K562 (cell line): ENCODE results near the gene SUPT3H. TPM values are rescaled to one million over a fixed set of nuclear protein-coding genes. Genes with fewer than 3 reads are reported as not detected.

Experiments used
- ATAC-seq: fragments of 200-7000 bp; cut with Tn5 transposase; 3 replicates; pipeline ENCODE4 v1.9.1; 2020; ENCODE audit warnings: moderate library complexity
- BruUV-seq: library from RNA; stranded (reverse); fragments of 400-500 nt; replicated peaks from 2 replicates; lab custom pipeline; 2021; lab: Mats Ljungman, UMichigan
- CTCF ChIA-PET: fragments of 300-600 bp; formaldehyde crosslinking; extraction: SDS; loops from one replicate; lab custom pipeline; 2021; ENCODE audit warnings: low intra/inter-chr PET ratio; lab: Yijun Ruan, JAX
- POLR2A ChIA-PET: fragments of 300-600, 350-650 bp; sonication (Branson Sonifier 250); formaldehyde crosslinking; extraction: SDS; loops from one replicate; lab custom pipeline; 2021; ENCODE audit warnings: antibody characterized with exemption, inconsistent platforms; lab: Yijun Ruan, JAX
- DNase-seq, 4 experiments: peaks; one replicate each; pipeline versions ENCODE4 v3.0.0 to v3.0.0-alpha.2; 2011 to 2018; ENCODE audit warnings: low spot score in 3 of 4, mixed read lengths in 3 of 4; ENCODE audit errors: extremely low read depth in 1 of 4
- FAIRE-seq: peaks from 2 replicates; lab custom pipeline; 2011; peaks lifted over from hg19 to GRCh38; lab: Jason Lieb, UNC
- H2AFZ ChIP-seq: 2 replicates; pipeline ENCODE4 v1.6.0; 2011; ENCODE audit warnings: low read depth, low read length, control low read depth, inconsistent platforms
- H3K27ac ChIP-seq: fragments of 200-600 bp; 3 replicates; pipeline ENCODE4 v1.8.0; 2011; ENCODE audit warnings: low read depth, mild to moderate bottlenecking, control low read depth, inconsistent platforms, low read length, moderate library complexity, mixed read lengths; ENCODE audit errors: extremely low read depth
- H3K27me3 ChIP-seq, 2 experiments: fragments of 300-600 bp in 1 of 2; 2 replicates in 1 of 2; 3 replicates in 1 of 2; pipeline versions ENCODE4 v1.6.0 to v1.8.0; 2011; ENCODE audit warnings: inconsistent platforms in 2 of 2, low read length in 2 of 2, mild to moderate bottlenecking in 1 of 2, mixed read lengths in 1 of 2, moderate library complexity in 1 of 2; ENCODE audit not compliant: control insufficient read depth in 2 of 2, insufficient read depth in 2 of 2
- H3K36me3 ChIP-seq: fragments of 300-600 bp; 3 replicates; pipeline ENCODE4 v1.8.0; 2011; ENCODE audit warnings: mild to moderate bottlenecking, low read length, inconsistent platforms; ENCODE audit not compliant: control insufficient read depth, insufficient read depth
- H3K4me1 ChIP-seq, 2 experiments: fragments of 200-600 bp in 1 of 2; replicated peaks in 1 of 2; 2 replicates in 1 of 2; 3 replicates in 1 of 2; pipeline versions ENCODE4 v1.5.1 to v1.8.0; 2011; ENCODE audit warnings: inconsistent platforms in 2 of 2, low read length in 2 of 2, mild to moderate bottlenecking in 1 of 2, mixed read lengths in 1 of 2, moderate library complexity in 1 of 2; ENCODE audit not compliant: control insufficient read depth in 2 of 2, insufficient read depth in 2 of 2
- H3K4me2 ChIP-seq: 2 replicates; pipeline ENCODE4 v1.6.1; 2011; ENCODE audit warnings: low read length, control low read depth, inconsistent platforms, mixed read lengths; ENCODE audit not compliant: insufficient read depth
- H3K4me3 ChIP-seq: fragments of 200-600 bp; sonication (generic), shearing (Covaris generic); 2 replicates; pipeline ENCODE4 v1.5.1; 2016; ENCODE audit warnings: control low read depth, inconsistent platforms
- H3K79me2 ChIP-seq: fragments of 200-600 bp; 3 replicates; pipeline ENCODE4 v1.8.0; 2011; ENCODE audit warnings: low read length, inconsistent platforms; ENCODE audit not compliant: control insufficient read depth, insufficient read depth
- H3K9ac ChIP-seq, 2 experiments: 2 replicates each; pipeline versions ENCODE4 v1.6.0 to v1.6.1; 2011; ENCODE audit warnings: low read depth in 2 of 2, low read length in 2 of 2, control low read depth in 1 of 2, inconsistent platforms in 1 of 2, mild to moderate bottlenecking in 1 of 2, mixed read lengths in 1 of 2; ENCODE audit not compliant: insufficient read depth in 1 of 2
- H3K9me1 ChIP-seq: one replicate; pipeline ENCODE4 v1.6.0; 2011; ENCODE audit warnings: inconsistent platforms, mild to moderate bottlenecking, low read length, moderate library complexity; ENCODE audit not compliant: control insufficient read depth, insufficient read depth
- H3K9me3 ChIP-seq: replicated peaks from 2 replicates; pipeline ENCODE4 v1.5.1; 2011; ENCODE audit warnings: low read depth, low read length, inconsistent platforms; ENCODE audit not compliant: control insufficient read depth, insufficient read depth
- H4K20me1 ChIP-seq: replicated peaks from 2 replicates; pipeline ENCODE4 v1.6.1; 2011; ENCODE audit warnings: low read length, inconsistent platforms, mixed read lengths; ENCODE audit not compliant: control insufficient read depth, insufficient read depth
- BMI1 ChIP-seq: fragments of 150-350 bp; IDR thresholded peaks from 2 replicates; pipeline ENCODE4 v1.6.1; 2014; ENCODE audit warnings: low read length
- CC2D1A ChIP-seq: fragments of 450-650 bp; IDR thresholded peaks from 2 replicates; pipeline ENCODE4 v1.6.1; 2017; ENCODE audit warnings: mild to moderate bottlenecking
- KLF16 ChIP-seq: IDR thresholded peaks from 2 replicates; pipeline ENCODE4 v1.6.1; 2016; ENCODE audit warnings: antibody characterized with exemption
- RBM34 ChIP-seq: fragments of 200-400 bp; formaldehyde crosslinking; IDR thresholded peaks from 2 replicates; pipeline ENCODE4 v1.6.1; 2018; ENCODE audit warnings: low read length, borderline replicate concordance; ENCODE audit not compliant: insufficient read depth
- ZNF764 ChIP-seq: fragments of 250-450 bp; sonication (Bioruptor Pico); IDR thresholded peaks from 2 replicates; pipeline ENCODE4 v1.4.0; 2020; ENCODE audit warnings: low read depth, mild to moderate bottlenecking, moderate library complexity
- ZNF780A ChIP-seq: fragments of 250-450 bp; sonication (Bioruptor Pico); IDR thresholded peaks from 2 replicates; pipeline ENCODE4 v1.5.0; 2021; ENCODE audit warnings: mild to moderate bottlenecking
- WGBS: fragments of 100-300 bp; shearing (Covaris generic); methylation state at CpG from one replicate; pipeline ENCODE4 v1.1.6; 2016; ENCODE audit warnings: low coverage, mixed read lengths; ENCODE audit not compliant: insufficient coverage; ENCODE audit errors: missing lambda C conversion rate; 5-methylcytosine and 5-hydroxymethylcytosine counted together
- in situ Hi-C: fragments of 300-500 bp; cut with MboI; formaldehyde crosslinking; loops from 4 replicates; pipeline ENCODE4 v1.15.0; 2018; ENCODE audit warnings: inconsistent platforms, mixed read lengths
- intact Hi-C: fragments of 100-400 bp; cut with micrococcal nuclease; formaldehyde crosslinking; loops from 2 replicates; pipeline ENCODE4 v1.14.2; 2022
- polyA plus RNA-seq, 8 experiments: library from polyadenylated mRNA; depleted of rRNA in 4 of 8; stranded (reverse) in 5 of 8; unstranded in 3 of 8; fragments of >200 nt; fragmentation: Nextera tagmentation in 2 of 8; fragmentation: Illumina TruSeq in 1 of 8; extraction: Ambion mirVana in 2 of 8; extraction: Trizol in 1 of 8; gene quantifications; 2 replicates each; pipeline versions ENCODE4 v1.2.1 to v1.2.3, GENCODE V29; 2011 to 2014; ENCODE audit warnings: inconsistent platforms in 1 of 8, missing spikeins in 1 of 8
- total RNA-seq, 7 experiments: library from RNA; depleted of rRNA in 6 of 7; stranded (reverse); fragments of >200 nt in 6 of 7; fragmentation: Illumina TruSeq in 2 of 7; extraction: Trizol in 2 of 7; gene quantifications; 2 replicates each; pipeline versions ENCODE4 v1.2.1 to v1.2.3, GENCODE V29; 2011 to 2021; ENCODE audit warnings: low replicate concordance in 1 of 7
- TF ChIP-seq, protein P1 (sequence below): fragments of 450-650 bp; IDR thresholded peaks from 2 replicates; pipeline ENCODE4 v1.6.1; 2016; ENCODE audit warnings: mild to moderate bottlenecking
- TF ChIP-seq, protein P2 (sequence below): sonication (generic); formaldehyde crosslinking; IDR thresholded peaks from 2 replicates; pipeline ENCODE4 v1.8.1; 2023; ENCODE audit warnings: mild to moderate bottlenecking, missing genetic modification reagents

The SUPT3H gene
- total and polyA plus RNA-seq, 9 of the 15 experiments (the other 6 are each of a cell fraction or from before 2014, with no cell fraction given) = 7.2 to 16.3 (median 11.9) TPM

DNA sequence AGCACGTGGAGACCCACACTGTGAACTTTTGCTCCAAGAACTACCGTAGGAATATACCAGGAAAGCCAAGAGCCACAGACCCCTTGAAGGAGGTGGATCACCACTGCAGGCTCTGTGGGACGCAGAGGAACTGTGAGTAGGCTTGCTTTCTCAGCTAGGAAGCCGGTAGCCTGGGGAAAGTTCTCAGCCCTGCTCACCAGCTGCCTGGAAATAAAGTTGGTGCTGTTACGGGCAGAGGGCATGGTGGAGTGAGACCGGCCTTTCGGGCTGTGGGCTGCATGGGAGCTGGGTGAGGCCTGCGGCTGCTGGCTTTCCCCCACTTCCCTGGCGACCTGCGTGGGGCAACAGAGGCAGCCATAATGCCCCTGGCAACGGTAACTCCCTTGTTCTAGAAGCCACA is 422.6 kb downstream of the SUPT3H start:
- in situ Hi-C loops (no loop called here), intact Hi-C loops (no loop called here)
- no peak for FAIRE-seq
- Histone ChIP-seq H3K27ac (no peak overlapping the region), H2AFZ (no peak overlapping the region), H3K36me3 (no peaks in the 10 kb centered on the region), H4K20me1 (no peaks in the 10 kb centered on the region), H3K4me3 (no peak overlapping the region), H3K4me2 (no peak overlapping the region), H3K4me1 (peaks cover 0 to 3% of the 10 kb centered on the region in 2 experiments; a peak in 1 of 5 replicates), H3K79me2 (no peaks in the 10 kb centered on the region), H3K9me3 (no peaks in the 10 kb centered on the region), H3K9ac (no peak overlapping the region), H3K9me1 (no peaks in the 10 kb centered on the region), H3K27me3 (no peaks in the 10 kb centered on the region)
- TF ChIP-seq RBM34 (no peak), ZNF764 (no peak), ZNF780A (no peak), CC2D1A (no peak), BMI1 (no peak), KLF16 (no peak)
- TF ChIP-seq, protein P1, sequence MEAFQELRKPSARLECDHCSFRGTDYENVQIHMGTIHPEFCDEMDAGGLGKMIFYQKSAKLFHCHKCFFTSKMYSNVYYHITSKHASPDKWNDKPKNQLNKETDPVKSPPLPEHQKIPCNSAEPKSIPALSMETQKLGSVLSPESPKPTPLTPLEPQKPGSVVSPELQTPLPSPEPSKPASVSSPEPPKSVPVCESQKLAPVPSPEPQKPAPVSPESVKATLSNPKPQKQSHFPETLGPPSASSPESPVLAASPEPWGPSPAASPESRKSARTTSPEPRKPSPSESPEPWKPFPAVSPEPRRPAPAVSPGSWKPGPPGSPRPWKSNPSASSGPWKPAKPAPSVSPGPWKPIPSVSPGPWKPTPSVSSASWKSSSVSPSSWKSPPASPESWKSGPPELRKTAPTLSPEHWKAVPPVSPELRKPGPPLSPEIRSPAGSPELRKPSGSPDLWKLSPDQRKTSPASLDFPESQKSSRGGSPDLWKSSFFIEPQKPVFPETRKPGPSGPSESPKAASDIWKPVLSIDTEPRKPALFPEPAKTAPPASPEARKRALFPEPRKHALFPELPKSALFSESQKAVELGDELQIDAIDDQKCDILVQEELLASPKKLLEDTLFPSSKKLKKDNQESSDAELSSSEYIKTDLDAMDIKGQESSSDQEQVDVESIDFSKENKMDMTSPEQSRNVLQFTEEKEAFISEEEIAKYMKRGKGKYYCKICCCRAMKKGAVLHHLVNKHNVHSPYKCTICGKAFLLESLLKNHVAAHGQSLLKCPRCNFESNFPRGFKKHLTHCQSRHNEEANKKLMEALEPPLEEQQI = no peak
- TF ChIP-seq, protein P2, sequence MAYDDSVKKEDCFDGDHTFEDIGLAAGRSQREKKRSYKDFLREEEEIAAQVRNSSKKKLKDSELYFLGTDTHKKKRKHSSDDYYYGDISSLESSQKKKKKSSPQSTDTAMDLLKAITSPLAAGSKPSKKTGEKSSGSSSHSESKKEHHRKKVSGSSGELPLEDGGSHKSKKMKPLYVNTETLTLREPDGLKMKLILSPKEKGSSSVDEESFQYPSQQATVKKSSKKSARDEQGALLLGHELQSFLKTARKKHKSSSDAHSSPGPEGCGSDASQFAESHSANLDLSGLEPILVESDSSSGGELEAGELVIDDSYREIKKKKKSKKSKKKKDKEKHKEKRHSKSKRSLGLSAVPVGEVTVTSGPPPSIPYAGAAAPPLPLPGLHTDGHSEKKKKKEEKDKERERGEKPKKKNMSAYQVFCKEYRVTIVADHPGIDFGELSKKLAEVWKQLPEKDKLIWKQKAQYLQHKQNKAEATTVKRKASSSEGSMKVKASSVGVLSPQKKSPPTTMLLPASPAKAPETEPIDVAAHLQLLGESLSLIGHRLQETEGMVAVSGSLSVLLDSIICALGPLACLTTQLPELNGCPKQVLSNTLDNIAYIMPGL (CRISPR knock-in tag) = no peak
- POLR2A ChIA-PET = interaction anchor here (0.6 to 1.0 kb wide), 2 partner anchors 21 to 24 kb away, joined by 3 read pairs; no protein-coding TSS in a partner anchor
- ATAC-seq = no peak
- no TSS peak for BruUV-seq
- DNase-seq = no peak
- WGBS = 60% methylated on average over 11 of the region's 11 CpGs
- CTCF ChIA-PET = no interaction called here
